ENCODE measurements around the gene CTAGE1.

DNA sequence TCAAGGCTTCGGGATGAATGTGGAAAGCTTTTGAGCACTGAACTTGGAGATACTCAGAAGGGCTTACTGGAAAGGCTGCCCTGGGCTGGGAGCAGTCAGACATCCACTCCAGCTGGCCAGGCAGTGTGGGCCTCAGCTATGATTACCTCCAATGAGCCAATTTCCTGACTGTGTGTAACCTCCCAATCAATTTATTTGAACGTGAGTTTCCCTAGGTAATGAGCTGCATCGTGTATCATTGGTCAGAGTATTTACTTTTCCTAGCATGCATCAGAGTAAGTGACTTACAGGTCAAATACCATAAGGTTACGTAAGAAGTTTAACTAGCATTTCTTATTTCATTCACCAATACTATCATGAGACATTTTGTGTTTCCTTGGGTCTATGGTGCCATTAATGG lies 11.0 kb upstream of the CTAGE1 start:
- TF ChIP-seq POLR2A (IDR thresholded peaks at IDR 0.05), result no peak
- TF ChIP-seq, protein P1, sequence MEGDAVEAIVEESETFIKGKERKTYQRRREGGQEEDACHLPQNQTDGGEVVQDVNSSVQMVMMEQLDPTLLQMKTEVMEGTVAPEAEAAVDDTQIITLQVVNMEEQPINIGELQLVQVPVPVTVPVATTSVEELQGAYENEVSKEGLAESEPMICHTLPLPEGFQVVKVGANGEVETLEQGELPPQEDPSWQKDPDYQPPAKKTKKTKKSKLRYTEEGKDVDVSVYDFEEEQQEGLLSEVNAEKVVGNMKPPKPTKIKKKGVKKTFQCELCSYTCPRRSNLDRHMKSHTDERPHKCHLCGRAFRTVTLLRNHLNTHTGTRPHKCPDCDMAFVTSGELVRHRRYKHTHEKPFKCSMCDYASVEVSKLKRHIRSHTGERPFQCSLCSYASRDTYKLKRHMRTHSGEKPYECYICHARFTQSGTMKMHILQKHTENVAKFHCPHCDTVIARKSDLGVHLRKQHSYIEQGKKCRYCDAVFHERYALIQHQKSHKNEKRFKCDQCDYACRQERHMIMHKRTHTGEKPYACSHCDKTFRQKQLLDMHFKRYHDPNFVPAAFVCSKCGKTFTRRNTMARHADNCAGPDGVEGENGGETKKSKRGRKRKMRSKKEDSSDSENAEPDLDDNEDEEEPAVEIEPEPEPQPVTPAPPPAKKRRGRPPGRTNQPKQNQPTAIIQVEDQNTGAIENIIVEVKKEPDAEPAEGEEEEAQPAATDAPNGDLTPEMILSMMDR (IDR thresholded peaks at IDR 0.05), result no peak

All from lower leg skin (tissue), 3 donors.